Adrenal gland (tissue), 5 donors: ENCODE data around the gene UBE2QL1.

Source experiments
- CTCF ChIP-seq, 6 experiments: fragments of 450-650 bp in 4 of 6; fragments of 200-600 bp in 2 of 6; sonication (generic) in 1 of 6; IDR thresholded peaks; 1 replicate in 5 of 6; 2 replicates in 1 of 6; pipeline versions ENCODE4 v1.5.1 to v1.8.0; 2016 to 2021; ENCODE audit warnings: antibody characterized with exemption in 6 of 6, mild to moderate bottlenecking in 2 of 6, moderate library complexity in 1 of 6
- POLR2A ChIP-seq, 2 donors: fragments of 450-650 bp; IDR thresholded peaks; one replicate each; pipeline ENCODE4 v1.6.1; 2017; ENCODE audit warnings: antibody characterized with exemption in 2 of 2, mild to moderate bottlenecking in 2 of 2, moderate library complexity in 1 of 2
- donor health status: DM: no; HTN: no; CAD: no.

DNA sequence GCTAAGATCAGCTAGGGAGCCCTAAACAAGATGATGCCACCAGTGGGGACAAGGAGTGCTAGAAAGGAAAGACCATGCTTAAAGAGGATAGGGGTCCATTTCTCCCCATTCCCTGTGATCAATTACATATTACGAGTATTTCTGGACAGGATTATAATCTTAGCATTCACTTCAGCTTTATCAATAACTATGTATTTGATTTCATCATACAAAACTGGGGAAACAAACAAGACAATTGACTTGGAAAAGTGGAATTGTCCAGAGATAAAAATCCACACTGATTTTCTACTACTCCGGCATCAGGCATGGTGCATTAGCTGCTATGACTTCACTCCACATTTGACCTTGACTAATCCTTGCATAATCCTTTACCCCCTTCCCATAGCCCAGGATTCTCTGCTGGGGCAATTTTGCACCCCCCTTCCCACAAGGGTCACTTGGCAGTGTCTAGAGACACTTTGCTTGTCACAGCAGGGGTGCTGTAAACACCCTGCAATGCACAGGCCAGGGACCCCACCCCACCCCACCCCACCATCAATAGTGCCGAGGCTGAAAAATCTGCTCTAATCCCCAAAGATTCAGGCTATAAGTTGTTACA lies 29.9 kb upstream of the UBE2QL1 start:
- TF ChIP-seq CTCF (IDR thresholded peaks at IDR 0.05) (no peak), POLR2A (IDR thresholded peaks at IDR 0.05) (no peak)
